Measurements from ENCODE around the gene IGF2BP2.

IGF2BP2 gene

GRCh38 chr3:185730550-185730949 lies 94.3 kb downstream of the IGF2BP2 start:
- Mint-ChIP-seq H3K4me3 (no peak overlapping the region), H3K4me1 (ENCODE audit: low read depth) (no peaks in the 10 kb centered on the region), H3K27ac (no peak overlapping the region), H3K27me3 (peaks cover 9% of the 10 kb centered on the region), H3K36me3 (no peaks in the 10 kb centered on the region), H3K9me3 (ENCODE audit: low read depth) (no peaks in the 10 kb centered on the region)

DNA sequence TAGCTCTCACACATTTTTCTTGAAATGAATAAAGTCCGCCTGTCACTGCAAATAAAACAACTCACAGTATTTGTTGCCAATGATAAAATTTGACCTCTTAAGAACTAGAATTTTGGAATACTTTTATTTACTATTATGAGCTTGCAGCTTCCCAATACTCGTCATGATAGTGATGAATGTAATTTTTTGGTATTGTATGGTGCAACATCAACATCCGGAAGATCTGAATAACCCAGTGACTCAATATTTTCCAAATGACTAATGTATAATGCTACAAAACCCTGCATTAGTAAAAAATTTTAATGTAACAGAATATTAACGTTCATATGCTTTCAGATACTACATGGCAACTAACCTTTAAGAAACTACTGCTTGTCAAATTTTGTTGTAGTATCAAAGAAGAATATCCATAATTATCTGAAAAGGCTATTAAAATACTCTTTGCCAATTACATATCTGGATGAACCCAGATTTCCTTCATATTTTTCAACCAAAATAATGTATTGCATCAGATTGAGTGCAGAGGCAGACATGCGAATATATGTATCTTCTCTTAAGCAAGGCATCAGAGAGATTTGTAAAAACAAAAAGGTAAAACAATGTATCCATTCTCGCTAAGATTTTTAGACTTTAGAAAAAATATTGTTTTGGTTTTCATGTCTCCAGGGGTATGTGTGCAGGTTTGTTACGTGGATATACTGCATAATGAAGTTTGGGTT lies 95.3 kb downstream of the IGF2BP2 start:
- Mint-ChIP-seq H3K9me3 (ENCODE audit: low read depth) (no peaks in the 10 kb centered on the region), H3K27ac (no peak overlapping the region)

GRCh38 chr3:185728630-185729336 lies 96.1 kb downstream of the IGF2BP2 start:
- Mint-ChIP-seq H3K4me1 (ENCODE audit: low read depth) (no peaks in the 10 kb centered on the region), H3K27ac (no peak overlapping the region), H3K27me3 (peaks cover 8% of the 10 kb centered on the region), H3K9me3 (ENCODE audit: low read depth) (no peaks in the 10 kb centered on the region), H3K4me3 (no peak overlapping the region), H3K36me3 (no peaks in the 10 kb centered on the region)

More for the DNA sequence above, 95.3 kb downstream of the IGF2BP2 start:
- H3K4me1 Mint-ChIP-seq (ENCODE audit: low read depth), result no peaks in the 10 kb centered on the region
- H3K27me3 Mint-ChIP-seq, result peaks cover 8% of the 10 kb centered on the region
- H3K36me3 Mint-ChIP-seq, result no peaks in the 10 kb centered on the region
- H3K4me3 Mint-ChIP-seq, result no peak overlapping the region

- H3K27me3 Mint-ChIP-seq, result peaks cover 5% of the 10 kb centered on the region
- H3K4me1 Mint-ChIP-seq (ENCODE audit: low read depth), result no peaks in the 10 kb centered on the region
- no peak overlapping the region for H3K27ac Mint-ChIP-seq
- no peaks in the 10 kb centered on the region for H3K9me3 Mint-ChIP-seq (ENCODE audit: low read depth)
- H3K36me3 Mint-ChIP-seq, result no peaks in the 10 kb centered on the region
- H3K4me3 Mint-ChIP-seq, result no peak overlapping the region
These were observed 97.0 kb downstream of the IGF2BP2 start for GRCh38 chr3:185727873-185728272.

GRCh38 chr3:185726254-185726967 lies 98.4 kb downstream of the IGF2BP2 start:
- H3K27me3 Mint-ChIP-seq, result peaks cover 3% of the 10 kb centered on the region
- H3K27ac Mint-ChIP-seq, result no peak overlapping the region
- H3K9me3 Mint-ChIP-seq (ENCODE audit: low read depth), result no peaks in the 10 kb centered on the region
- H3K4me3 Mint-ChIP-seq, result no peak overlapping the region
- H3K4me1 Mint-ChIP-seq (ENCODE audit: low read depth), result no peaks in the 10 kb centered on the region
- no peaks in the 10 kb centered on the region for H3K36me3 Mint-ChIP-seq

DNA sequence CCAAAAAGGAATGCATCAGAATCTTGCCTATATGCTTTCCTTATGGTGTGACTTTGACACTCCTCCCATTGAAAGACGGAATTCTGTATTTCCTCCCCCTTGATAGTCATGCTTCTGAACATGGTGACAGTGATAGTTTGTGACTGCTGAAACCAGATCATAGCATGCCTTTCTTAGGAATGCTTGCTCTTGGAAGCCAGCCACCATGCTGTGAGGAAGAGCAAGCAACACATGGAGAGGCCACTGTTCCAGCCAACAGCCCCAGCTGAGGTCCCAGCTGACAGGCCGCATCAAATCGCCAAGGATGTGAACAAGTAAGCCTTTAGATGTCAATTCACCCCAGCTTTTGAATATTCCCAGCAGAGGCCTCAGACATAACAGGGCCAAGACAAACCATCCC lies 100.1 kb downstream of the IGF2BP2 start:
- H3K36me3 Mint-ChIP-seq, result no peaks in the 10 kb centered on the region
- H3K27ac Mint-ChIP-seq, result no peak overlapping the region
- no peak overlapping the region for H3K4me3 Mint-ChIP-seq
- H3K27me3 Mint-ChIP-seq, result no peaks in the 10 kb centered on the region
- H3K4me1 Mint-ChIP-seq (ENCODE audit: low read depth), result no peaks in the 10 kb centered on the region
- H3K9me3 Mint-ChIP-seq (ENCODE audit: low read depth), result no peaks in the 10 kb centered on the region

- H3K4me1 Mint-ChIP-seq (ENCODE audit: low read depth), result no peaks in the 10 kb centered on the region
- no peaks in the 10 kb centered on the region for H3K36me3 Mint-ChIP-seq
- H3K4me3 Mint-ChIP-seq, result no peak overlapping the region
- no peaks in the 10 kb centered on the region for H3K27me3 Mint-ChIP-seq
- H3K9me3 Mint-ChIP-seq (ENCODE audit: low read depth), result no peaks in the 10 kb centered on the region
- no peak overlapping the region for H3K27ac Mint-ChIP-seq
These were observed 100.6 kb downstream of the IGF2BP2 start for GRCh38 chr3:185724251-185724650.

GRCh38 chr3:185722881-185723280 lies 102.0 kb downstream of the IGF2BP2 start:
- Mint-ChIP-seq H3K4me1 (ENCODE audit: low read depth) (no peaks in the 10 kb centered on the region), H3K27ac (no peak overlapping the region), H3K9me3 (ENCODE audit: low read depth) (no peaks in the 10 kb centered on the region), H3K4me3 (no peak overlapping the region), H3K27me3 (no peaks in the 10 kb centered on the region), H3K36me3 (no peaks in the 10 kb centered on the region)

GRCh38 chr3:185721970-185722369 lies 102.9 kb downstream of the IGF2BP2 start:
- Mint-ChIP-seq H3K27me3 (no peaks in the 10 kb centered on the region), H3K36me3 (no peaks in the 10 kb centered on the region), H3K4me1 (ENCODE audit: low read depth) (no peaks in the 10 kb centered on the region), H3K9me3 (ENCODE audit: low read depth) (no peaks in the 10 kb centered on the region), H3K27ac (no peak overlapping the region), H3K4me3 (no peak overlapping the region)

DNA sequence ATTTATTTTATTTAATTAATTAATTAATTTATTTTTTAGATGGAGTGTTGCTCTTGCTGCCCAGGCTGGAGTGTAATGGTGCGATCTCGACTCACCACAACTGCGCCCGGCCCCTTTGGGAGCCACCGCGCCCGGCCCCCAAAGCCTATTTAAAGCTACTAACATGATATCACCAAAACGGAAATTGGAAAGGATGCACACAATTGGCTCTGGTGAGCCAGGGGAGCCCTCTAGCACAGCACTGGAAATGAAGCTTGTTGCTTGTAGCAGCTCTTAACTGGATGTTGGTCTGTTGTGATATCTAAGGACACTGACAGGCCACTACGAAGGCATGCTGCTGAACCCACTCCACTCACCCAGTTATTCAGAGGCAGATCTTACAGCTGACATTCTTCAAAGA lies 104.5 kb downstream of the IGF2BP2 start:
- Mint-ChIP-seq H3K4me3 (no peak overlapping the region), H3K27me3 (no peaks in the 10 kb centered on the region), H3K36me3 (no peaks in the 10 kb centered on the region), H3K27ac (no peak overlapping the region), H3K9me3 (ENCODE audit: low read depth) (no peaks in the 10 kb centered on the region), H3K4me1 (ENCODE audit: low read depth) (no peaks in the 10 kb centered on the region)

- Mint-ChIP-seq H3K36me3 (no peaks in the 10 kb centered on the region), H3K27ac (no peak overlapping the region), H3K27me3 (no peaks in the 10 kb centered on the region), H3K4me1 (ENCODE audit: low read depth) (no peaks in the 10 kb centered on the region), H3K4me3 (no peak overlapping the region), H3K9me3 (ENCODE audit: low read depth) (no peaks in the 10 kb centered on the region)
These were observed 105.9 kb downstream of the IGF2BP2 start for GRCh38 chr3:185718736-185719593.

GRCh38 chr3:185717627-185718402 lies 107.0 kb downstream of the IGF2BP2 start:
- H3K36me3 Mint-ChIP-seq, result no peaks in the 10 kb centered on the region
- H3K27ac Mint-ChIP-seq, result no peak overlapping the region
- H3K9me3 Mint-ChIP-seq (ENCODE audit: low read depth), result no peaks in the 10 kb centered on the region
- no peaks in the 10 kb centered on the region for H3K27me3 Mint-ChIP-seq
- no peak overlapping the region for H3K4me3 Mint-ChIP-seq
- H3K4me1 Mint-ChIP-seq (ENCODE audit: low read depth), result no peaks in the 10 kb centered on the region

DNA sequence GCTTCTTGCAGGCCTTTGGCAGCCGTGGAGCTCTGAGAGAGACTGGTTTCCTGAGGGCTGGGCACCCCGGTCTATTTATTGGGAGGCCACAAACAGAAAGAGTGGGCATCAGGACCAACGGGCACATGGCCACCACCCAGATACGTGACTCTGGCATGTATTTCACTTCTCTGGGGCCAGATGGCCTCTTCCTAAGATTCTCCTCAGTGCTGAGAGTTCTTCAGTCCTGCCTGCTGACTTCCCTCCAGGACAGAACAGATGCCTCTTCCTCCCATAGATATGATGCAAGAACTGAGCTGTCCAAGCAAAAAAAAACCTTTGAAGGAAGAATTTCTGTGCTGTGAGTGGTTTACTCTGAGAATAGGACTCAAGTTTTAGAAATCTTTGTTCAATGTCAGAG lies 107.7 kb downstream of the IGF2BP2 start:
- Mint-ChIP-seq H3K27me3 (no peaks in the 10 kb centered on the region), H3K4me3 (no peak overlapping the region), H3K9me3 (ENCODE audit: low read depth) (no peaks in the 10 kb centered on the region), H3K27ac (no peak overlapping the region), H3K36me3 (no peaks in the 10 kb centered on the region), H3K4me1 (ENCODE audit: low read depth) (no peaks in the 10 kb centered on the region)

GRCh38 chr3:185716436-185717108 lies 108.3 kb downstream of the IGF2BP2 start:
- Mint-ChIP-seq H3K4me1 (ENCODE audit: low read depth) (no peaks in the 10 kb centered on the region), H3K4me3 (no peak overlapping the region), H3K36me3 (no peaks in the 10 kb centered on the region), H3K27me3 (no peaks in the 10 kb centered on the region), H3K27ac (no peak overlapping the region), H3K9me3 (ENCODE audit: low read depth) (no peaks in the 10 kb centered on the region)
